HEK293 (cell line): Measurements from ENCODE around the gene AKNA.

Experiments used
- CTCF ChIA-PET: fragments of 350-600 bp; formaldehyde crosslinking; extraction: SDS; loops from one replicate; lab custom pipeline; 2021; ENCODE audit warnings: antibody characterized with exemption; lab: Yijun Ruan, JAX
- POLR2A ChIA-PET: fragments of 300-600 bp; formaldehyde crosslinking; extraction: SDS; loops from one replicate; lab custom pipeline; 2020; ENCODE audit warnings: antibody characterized with exemption, inconsistent platforms; lab: Yijun Ruan, JAX
- H3K27ac ChIP-seq: fragments of 200-500 bp; sonication (Bioruptor generic); 2 replicates; pipeline ENCODE4 v1.5.1; 2014; ENCODE audit warnings: low read depth, low read length, control low read depth, inconsistent platforms; ENCODE audit errors: extremely low read depth
- H3K36me3 ChIP-seq, 2 experiments: fragments of 200-500 bp in 1 of 2; sonication (Bioruptor generic) in 1 of 2; 1 replicate in 1 of 2; 2 replicates in 1 of 2; pipeline ENCODE4 v1.5.1; 2014 to 2017; ENCODE audit warnings: inconsistent platforms in 2 of 2, low read length in 2 of 2; ENCODE audit not compliant: control insufficient read depth in 2 of 2, insufficient read depth in 1 of 2
- H3K4me1 ChIP-seq: fragments of 200-500 bp; sonication (Bioruptor generic); 2 replicates; pipeline ENCODE4 v1.5.1; 2014; ENCODE audit warnings: mild to moderate bottlenecking, low read length, inconsistent platforms; ENCODE audit not compliant: control insufficient read depth, insufficient read depth
- H3K4me3 ChIP-seq: 2 replicates; pipeline ENCODE4 v1.5.1; 2011; ENCODE audit warnings: low read depth, mild to moderate bottlenecking, control low read depth, low read length, moderate library complexity
- H3K9me3 ChIP-seq: fragments of 200-500 bp; sonication (Bioruptor generic); 2 replicates; pipeline ENCODE4 v1.5.1; 2014; ENCODE audit warnings: low read depth, low read length, inconsistent platforms; ENCODE audit not compliant: control insufficient read depth, insufficient read depth
- GLI2 ChIP-seq: fragments of 450-650 bp; formaldehyde crosslinking; IDR thresholded peaks from 2 replicates; pipeline ENCODE4; 2017; ENCODE audit warnings: missing biosample characterization, missing genetic modification characterization, low read depth, borderline replicate concordance
- GLI4 ChIP-seq: fragments of 450-650 bp; formaldehyde crosslinking; IDR thresholded peaks from 2 replicates; pipeline ENCODE4 v1.5.1; 2016; ENCODE audit warnings: missing biosample characterization, missing genetic modification characterization
- HOXA7 ChIP-seq: sonication (generic); formaldehyde crosslinking; IDR thresholded peaks from 2 replicates; pipeline ENCODE4 v1.8.1; 2022; ENCODE audit warnings: missing genetic modification reagents, borderline replicate concordance
- PRDM1 ChIP-seq: fragments of 450-650 bp; formaldehyde crosslinking; IDR thresholded peaks from 2 replicates; pipeline ENCODE4; 2016; ENCODE audit warnings: missing biosample characterization, missing genetic modification characterization
- REPIN1 ChIP-seq: fragments of 450-650 bp; formaldehyde crosslinking; IDR thresholded peaks from 2 replicates; pipeline ENCODE4 v1.5.1; 2017; ENCODE audit warnings: missing biosample characterization, missing genetic modification characterization, low read depth
- SP3 ChIP-seq: fragments of 450-650 bp; formaldehyde crosslinking; IDR thresholded peaks from 2 replicates; pipeline ENCODE4 v1.5.1; 2016; ENCODE audit warnings: missing biosample characterization, missing genetic modification characterization
- ZNF211 ChIP-seq: fragments of 450-650 bp; formaldehyde crosslinking; IDR thresholded peaks from 2 replicates; pipeline ENCODE4 v1.5.1; 2016; ENCODE audit warnings: low read depth, missing biosample characterization, missing genetic modification characterization
- ZNF350 ChIP-seq: fragments of 450-650 bp; formaldehyde crosslinking; IDR thresholded peaks from 2 replicates; pipeline ENCODE4 v1.5.0; 2017; ENCODE audit warnings: missing biosample characterization, mild to moderate bottlenecking, missing genetic modification characterization
- ZNF423 ChIP-seq: fragments of 450-650 bp; formaldehyde crosslinking; IDR thresholded peaks from 2 replicates; pipeline ENCODE4 v1.5.1; 2016; ENCODE audit warnings: missing biosample characterization, missing genetic modification characterization
- ZNF600 ChIP-seq: fragments of 450-650 bp; formaldehyde crosslinking; IDR thresholded peaks from 2 replicates; pipeline ENCODE4 v1.5.1; 2016; ENCODE audit warnings: missing biosample characterization, missing genetic modification characterization
- ZNF701 ChIP-seq: fragments of 450-650 bp; formaldehyde crosslinking; IDR thresholded peaks from 2 replicates; pipeline ENCODE4 v1.5.1; 2016; ENCODE audit warnings: missing biosample characterization, missing genetic modification characterization
- TF ChIP-seq, protein P1 (sequence below): fragments of 450-650 bp; formaldehyde crosslinking; IDR thresholded peaks from 2 replicates; pipeline ENCODE4; 2016; ENCODE audit warnings: missing biosample characterization, missing genetic modification characterization
- TF ChIP-seq, protein P2 (sequence below): fragments of 450-650 bp; formaldehyde crosslinking; optimal IDR thresholded peaks from 2 replicates; pipeline ENCODE3; 2016; ENCODE audit warnings: missing biosample characterization, mild to moderate bottlenecking, missing genetic modification characterization

Gene AKNA

DNA sequence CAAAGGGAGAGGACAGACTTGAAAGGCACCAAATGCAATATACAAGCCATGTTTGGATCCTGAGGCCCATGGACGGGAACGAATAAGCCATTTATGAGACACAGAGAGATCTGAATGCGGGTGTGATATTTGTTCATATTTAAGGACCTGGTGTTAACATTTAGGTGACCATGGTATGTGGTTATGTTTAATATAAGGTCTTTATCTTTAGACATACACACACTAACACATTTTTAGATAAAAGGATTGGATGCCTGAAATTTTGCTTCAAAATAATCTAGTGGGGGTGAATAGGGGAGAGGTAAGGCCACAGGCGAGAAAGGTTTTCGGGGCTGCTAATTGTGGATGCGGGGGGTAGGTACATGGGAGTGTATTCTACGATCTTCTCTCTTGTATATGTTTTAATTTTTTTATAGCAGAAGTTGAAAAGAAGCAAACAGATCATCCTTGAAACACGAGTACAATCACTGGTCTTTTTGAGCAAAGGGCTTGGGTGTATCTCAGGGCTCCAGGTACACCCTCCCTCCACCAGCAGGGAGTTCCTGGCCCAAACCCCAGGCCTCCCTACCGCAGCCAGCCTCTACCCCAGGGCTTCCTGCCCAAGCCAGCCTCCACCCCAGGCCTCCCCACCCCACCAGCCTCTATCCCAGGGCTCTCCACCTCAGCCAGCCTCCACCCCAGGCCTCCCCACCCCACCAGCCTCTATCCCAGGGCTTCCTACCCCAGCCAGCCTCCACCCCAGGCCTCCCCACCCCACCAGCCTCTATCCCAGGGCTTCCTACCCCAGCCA, 12.2 kb downstream of the AKNA start (continued):
- TF ChIP-seq, protein P1, sequence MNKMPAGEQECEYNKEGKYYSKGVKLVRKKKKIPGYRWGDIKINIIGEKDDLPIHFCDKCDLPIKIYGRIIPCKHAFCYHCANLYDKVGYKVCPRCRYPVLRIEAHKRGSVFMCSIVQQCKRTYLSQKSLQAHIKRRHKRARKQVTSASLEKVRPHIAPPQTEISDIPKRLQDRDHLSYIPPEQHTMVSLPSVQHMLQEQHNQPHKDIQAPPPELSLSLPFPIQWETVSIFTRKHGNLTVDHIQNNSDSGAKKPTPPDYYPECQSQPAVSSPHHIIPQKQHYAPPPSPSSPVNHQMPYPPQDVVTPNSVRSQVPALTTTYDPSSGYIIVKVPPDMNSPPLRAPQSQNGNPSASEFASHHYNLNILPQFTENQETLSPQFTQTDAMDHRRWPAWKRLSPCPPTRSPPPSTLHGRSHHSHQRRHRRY = no peak
- TF ChIP-seq GLI2 (tag by site-specific recombination) (no peak), ZNF211 (no peak)
- TF ChIP-seq, all 188 proteins: peak for 0

DNA sequence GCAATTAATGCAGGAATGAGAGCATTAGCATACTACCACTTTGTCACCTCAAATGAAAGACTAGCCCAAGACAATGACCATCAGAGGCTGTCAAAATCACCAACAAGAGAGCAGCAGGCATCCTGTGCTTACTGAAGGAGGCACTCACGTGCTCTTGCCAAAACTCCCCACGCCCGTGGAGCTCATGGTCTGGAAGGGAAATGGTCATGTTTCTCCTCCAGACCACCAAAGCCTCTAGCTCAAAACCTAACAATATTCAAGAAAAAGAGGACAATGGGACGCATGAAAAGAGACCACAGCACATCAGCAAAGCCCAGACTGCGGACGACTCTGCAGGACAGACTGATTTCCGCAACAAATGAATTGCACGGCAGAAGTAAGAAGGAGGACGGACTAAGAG, 12.8 kb downstream of the AKNA start:
- no peak overlapping the region for H3K27ac ChIP-seq

DNA sequence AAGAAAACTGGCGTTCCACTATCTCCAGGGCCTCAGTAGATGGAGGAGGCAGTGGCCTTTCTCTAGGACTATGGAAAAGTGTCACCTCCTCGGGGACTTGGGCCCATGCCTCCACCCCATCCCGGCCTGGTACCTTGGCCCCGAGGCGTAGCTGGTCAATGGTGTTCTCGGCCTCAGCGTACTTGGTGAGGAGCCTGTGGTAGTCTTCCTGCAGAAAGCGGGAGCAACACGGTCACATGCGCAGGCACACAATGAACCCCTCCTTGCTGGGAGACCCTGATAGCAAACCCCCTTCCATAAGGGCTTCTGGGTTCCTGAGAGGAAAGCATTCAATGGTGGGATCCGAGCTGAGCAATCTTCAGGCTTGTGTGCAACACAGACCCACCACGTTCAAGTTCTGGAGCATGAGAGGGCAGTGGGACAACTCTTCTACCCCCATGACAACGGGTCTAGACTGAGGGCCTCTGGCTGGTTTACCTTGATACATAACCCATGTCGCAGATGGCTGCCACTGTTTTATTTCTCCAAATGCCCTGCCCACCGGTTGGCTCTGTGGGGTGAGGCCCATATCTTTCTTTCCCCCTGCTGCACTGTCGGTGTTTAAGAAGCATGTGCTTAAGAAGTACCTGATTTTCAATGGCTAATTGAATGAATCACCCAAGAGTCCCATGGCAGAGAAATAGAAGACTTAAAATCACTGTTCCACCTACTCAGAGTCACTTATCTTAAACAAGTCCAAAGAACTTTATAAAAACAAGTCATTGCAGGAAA, 13.6 kb downstream of the AKNA start:
- no peak overlapping the region for H3K4me3 ChIP-seq
- no peaks in the 10 kb centered on the region for H3K9me3 ChIP-seq
- ChIA-PET CTCF (interaction anchor here (0.9 kb wide), 1 partner anchor 31 kb away, joined by 3 read pairs; no protein-coding TSS in a partner anchor), POLR2A (no interaction called here)
- no peaks in the 10 kb centered on the region for H3K36me3 ChIP-seq
- no peak overlapping the region for H3K27ac ChIP-seq
- H3K4me1 ChIP-seq = no peaks in the 10 kb centered on the region
- TF ChIP-seq SP3 (tag by site-specific recombination) = no peak

More for the DNA sequence above, 12.8 kb downstream of the AKNA start:
- Histone ChIP-seq H3K4me1 (no peaks in the 10 kb centered on the region), H3K9me3 (no peaks in the 10 kb centered on the region), H3K36me3 (no peaks in the 10 kb centered on the region)
- POLR2A ChIA-PET = no interaction called here
- no peak for TF ChIP-seq HOXA7
- TF ChIP-seq, all 188 proteins: peak for 0
- H3K4me3 ChIP-seq = no peak overlapping the region
- CTCF ChIA-PET = no interaction called here

DNA sequence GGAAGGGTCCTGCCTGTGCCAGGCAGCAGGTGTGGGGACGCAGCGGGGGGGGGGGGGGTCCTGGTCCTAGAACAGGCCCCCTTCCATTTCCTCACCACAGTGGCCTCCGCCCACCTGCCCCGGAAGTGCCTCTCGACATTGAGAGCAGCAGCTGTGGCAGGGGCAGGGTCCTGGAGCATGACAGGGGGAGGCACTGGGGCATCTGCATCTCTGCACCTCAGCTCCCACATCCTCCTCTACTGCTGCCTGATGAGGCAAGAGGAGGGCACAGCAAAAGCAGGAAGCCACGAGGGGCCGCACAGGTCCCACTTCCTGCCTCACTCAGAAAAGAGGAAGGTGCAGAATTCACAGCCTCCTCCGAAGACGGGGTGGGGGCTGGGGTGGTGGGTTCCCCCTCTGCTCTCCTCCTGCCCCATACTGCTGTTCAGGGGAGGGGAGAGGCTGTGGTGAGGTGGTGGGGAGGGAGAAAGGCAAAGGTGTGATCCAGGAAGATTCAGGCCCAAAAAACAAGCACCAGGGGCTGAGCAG, 14.8 kb downstream of the AKNA start:
- no peaks in the 10 kb centered on the region for H3K4me1 ChIP-seq
- H3K4me3 ChIP-seq = no peak overlapping the region
- H3K36me3 ChIP-seq = no peaks in the 10 kb centered on the region
- no peaks in the 10 kb centered on the region for H3K9me3 ChIP-seq
- H3K27ac ChIP-seq = no peak overlapping the region
- POLR2A ChIA-PET = no interaction called here
- no peak for TF ChIP-seq REPIN1 (tag by site-specific recombination)
- TF ChIP-seq PRDM1 (tag by site-specific recombination) = no peak
- TF ChIP-seq, protein P2, sequence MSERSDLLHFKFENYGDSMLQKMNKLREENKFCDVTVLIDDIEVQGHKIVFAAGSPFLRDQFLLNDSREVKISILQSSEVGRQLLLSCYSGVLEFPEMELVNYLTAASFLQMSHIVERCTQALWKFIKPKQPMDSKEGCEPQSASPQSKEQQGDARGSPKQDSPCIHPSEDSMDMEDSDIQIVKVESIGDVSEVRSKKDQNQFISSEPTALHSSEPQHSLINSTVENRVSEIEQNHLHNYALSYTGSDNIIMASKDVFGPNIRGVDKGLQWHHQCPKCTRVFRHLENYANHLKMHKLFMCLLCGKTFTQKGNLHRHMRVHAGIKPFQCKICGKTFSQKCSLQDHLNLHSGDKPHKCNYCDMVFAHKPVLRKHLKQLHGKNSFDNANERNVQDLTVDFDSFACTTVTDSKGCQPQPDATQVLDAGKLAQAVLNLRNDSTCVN (tag by site-specific recombination) = no peak
- TF ChIP-seq ZNF600 = no peak
- TF ChIP-seq GLI4 = no peak
- TF ChIP-seq ZNF350 (tag by site-specific recombination) = no peak
- TF ChIP-seq ZNF701 (tag by site-specific recombination) = no peak
- no peak for TF ChIP-seq ZNF423 (tag by site-specific recombination)
- CTCF ChIA-PET = interaction anchor here (0.5 to 0.9 kb wide), 2 partner anchors 21 to 32 kb away, joined by 3 to 4 read pairs; no protein-coding TSS in a partner anchor
